ENCODE results near the gene EFNA3.

Gene EFNA3

DNA sequence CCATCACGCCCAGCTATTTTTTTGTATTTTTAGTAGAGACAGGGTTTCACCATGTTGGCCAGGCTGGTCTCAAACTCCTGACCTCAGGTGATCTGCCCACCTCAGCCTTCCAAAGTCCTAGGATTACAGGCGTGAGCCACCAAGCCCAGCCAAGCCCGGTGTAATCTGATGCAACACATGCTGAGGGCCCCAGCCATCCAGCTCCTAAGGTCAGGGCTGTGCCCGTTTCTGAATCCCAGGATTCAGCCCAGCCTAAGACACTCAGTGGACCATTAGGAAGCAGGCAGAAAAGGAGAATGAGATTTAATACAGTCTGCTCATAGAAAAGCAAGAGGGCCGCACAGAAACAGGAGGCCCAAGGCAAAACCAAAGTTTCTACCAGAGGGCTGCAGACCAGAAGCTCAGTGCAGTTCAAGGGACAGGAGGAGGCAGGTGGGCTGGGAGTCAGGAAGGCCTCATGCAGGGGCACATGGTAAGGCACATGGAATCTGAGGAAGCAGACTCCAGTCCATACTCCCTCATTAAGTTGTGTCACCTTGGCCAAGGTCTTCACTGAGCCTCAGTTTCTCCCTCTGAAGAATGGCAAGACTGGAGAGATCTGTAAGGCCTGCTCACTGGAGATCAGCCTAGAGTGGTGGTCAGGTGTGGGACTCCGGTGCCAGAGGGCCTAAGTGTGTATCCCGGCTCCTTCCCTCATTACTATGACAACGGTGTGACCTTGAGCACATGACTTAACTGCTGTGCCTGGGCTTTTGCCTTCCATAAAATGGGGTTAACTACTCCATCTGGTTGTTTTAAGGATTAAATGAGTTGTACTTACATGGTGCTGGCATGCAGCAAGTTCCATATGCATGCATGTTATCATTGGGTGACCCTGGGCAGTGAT lies 29.9 kb upstream of the EFNA3 start:
- DNase-seq (ENCODE audit: low read depth, low spot score), result no peak

DNA sequence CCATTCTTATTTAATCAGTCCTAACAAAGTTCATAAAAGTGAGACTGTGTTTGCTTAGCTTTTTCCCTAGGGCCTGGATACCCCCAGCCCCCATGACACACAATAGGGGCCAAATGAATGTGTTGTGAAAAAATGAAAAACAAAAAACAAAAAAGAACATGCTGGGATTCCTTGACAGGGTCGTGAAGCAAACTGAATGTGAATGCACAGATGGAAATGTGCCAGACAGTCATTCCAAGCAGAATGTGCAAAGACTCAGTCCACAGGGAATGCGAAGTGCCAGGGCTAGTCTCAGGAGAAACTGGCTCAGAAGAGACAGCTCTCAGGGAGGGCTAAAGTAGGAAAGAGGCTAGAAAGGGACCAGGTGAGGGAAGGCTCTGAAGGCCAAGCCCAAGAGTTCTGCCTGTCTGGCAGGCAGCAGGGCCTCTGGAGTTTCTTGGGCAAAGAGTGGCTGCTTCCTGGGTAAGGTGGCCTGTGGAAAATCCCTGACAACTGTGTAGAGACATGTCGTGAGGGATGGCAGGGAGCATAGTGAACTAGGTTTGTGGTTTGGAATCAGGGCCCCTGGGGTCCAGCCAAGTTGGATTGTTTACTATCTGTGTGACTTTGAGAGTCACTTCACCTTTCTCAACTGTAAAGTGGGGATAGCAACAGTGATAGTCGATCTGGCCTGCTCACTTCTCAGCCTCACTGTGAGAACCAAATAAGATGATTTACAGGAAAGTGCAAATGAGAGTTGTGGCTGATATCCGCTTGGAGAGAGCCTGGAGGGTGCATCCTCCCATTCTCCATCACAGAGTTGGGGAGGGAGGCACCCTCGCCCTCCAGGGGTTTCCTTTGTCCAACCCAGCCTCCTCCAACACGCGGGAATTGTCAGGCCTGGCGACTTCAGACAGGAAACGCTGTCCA lies 28.7 kb upstream of the EFNA3 start:
- no peak for DNase-seq (ENCODE audit: low read depth, low spot score)

DNA sequence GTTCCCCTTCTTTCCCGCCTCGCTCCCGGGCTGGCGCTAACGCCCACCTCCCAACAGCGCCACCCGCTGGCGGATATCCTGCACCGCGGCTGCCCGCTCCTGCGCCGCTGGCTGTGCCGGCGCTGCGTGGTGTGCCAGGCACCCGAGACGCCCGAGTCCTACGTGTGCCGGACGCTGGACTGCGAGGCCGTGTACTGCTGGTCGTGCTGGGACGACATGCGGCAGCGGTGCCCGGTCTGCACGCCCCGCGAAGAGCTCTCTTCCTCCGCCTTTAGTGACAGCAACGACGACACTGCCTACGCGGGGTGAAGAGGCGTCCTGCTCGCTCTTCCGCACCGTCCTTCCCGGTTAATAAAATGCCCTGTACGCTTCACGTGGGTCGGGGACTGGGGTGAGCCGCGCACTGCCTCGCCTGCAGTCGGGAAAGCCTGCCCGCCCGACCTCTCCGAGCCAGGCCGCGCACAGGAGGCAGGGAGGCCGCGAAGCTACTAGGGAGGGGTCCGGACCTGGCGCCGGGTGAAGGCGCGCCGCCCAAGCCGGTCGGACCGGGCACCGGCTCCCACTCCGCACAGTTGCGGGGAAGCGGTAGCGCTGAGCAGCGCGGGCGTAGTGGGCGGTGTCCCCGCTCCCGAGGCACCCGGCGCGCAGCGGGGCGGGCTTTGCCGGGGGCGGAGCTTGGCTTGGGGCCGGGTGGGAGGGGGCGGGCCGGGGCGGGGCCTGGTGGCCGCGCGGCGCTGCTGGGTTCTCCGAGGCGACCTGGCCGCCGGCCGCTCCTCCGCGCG lies 27.9 kb upstream of the EFNA3 start, which contains the start of gene ADAM15:
ADAM15 (plus strand) TSS at position 757 of the 782 bp plus-strand sequence. CDS start 71 bp downstream, outside the sequence.
- peak; percentile 92 for DNase-seq (ENCODE audit: low read depth, low spot score)

DNA sequence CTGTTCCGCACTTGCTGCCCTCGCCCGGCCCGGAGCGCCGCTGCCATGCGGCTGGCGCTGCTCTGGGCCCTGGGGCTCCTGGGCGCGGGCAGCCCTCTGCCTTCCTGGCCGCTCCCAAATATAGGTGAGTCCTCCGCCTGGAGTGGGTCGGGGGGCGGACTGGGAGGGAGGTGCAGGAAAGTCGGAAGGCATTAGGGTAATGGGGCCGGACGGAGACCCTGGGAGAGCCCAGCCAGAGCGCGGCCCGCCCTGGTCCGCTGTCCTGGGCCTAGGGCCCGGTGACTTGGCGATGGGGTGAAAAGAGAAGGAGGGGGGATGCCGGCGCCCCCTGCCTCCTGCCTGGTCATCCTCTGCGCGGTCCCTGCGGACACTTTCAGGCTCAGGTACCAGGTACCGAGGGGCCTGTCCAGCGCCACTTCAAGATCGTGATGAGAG lies 27.3 kb upstream of the EFNA3 start:
- no peak for DNase-seq (ENCODE audit: low read depth, low spot score)

DNA sequence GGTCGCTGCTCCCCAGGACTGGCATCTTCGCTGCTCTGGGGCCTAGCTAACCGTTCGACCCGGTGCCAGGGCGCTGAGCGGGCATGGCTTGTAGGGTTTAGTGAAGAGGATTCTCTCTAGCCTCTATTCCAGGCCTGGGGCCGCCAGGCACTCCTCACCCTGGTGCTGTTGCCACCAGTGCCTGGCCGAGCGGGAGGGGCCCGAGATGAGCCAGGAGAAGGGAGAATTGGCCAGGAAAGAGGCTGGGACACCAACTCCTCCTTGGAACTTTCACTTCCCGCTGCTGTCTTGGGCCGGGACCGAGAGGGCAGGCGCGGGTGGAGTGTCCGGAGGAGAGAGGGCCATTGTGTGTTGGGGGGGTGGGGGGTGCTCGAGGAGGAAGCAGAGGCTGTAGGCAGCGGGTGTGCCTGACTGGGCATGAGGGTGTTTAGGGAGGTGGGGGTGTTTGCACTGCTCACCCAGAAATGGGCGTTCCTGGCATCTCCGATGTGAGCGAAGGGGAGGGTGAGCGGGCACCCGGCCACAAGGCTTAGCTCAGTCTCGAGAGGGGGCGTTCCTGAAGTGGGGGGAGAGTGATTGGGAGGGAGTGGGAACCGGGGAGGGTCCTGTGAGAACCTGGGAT lies 26.7 kb upstream of the EFNA3 start:
- DNase-seq (ENCODE audit: low read depth, low spot score), result peak; percentile 37

DNA sequence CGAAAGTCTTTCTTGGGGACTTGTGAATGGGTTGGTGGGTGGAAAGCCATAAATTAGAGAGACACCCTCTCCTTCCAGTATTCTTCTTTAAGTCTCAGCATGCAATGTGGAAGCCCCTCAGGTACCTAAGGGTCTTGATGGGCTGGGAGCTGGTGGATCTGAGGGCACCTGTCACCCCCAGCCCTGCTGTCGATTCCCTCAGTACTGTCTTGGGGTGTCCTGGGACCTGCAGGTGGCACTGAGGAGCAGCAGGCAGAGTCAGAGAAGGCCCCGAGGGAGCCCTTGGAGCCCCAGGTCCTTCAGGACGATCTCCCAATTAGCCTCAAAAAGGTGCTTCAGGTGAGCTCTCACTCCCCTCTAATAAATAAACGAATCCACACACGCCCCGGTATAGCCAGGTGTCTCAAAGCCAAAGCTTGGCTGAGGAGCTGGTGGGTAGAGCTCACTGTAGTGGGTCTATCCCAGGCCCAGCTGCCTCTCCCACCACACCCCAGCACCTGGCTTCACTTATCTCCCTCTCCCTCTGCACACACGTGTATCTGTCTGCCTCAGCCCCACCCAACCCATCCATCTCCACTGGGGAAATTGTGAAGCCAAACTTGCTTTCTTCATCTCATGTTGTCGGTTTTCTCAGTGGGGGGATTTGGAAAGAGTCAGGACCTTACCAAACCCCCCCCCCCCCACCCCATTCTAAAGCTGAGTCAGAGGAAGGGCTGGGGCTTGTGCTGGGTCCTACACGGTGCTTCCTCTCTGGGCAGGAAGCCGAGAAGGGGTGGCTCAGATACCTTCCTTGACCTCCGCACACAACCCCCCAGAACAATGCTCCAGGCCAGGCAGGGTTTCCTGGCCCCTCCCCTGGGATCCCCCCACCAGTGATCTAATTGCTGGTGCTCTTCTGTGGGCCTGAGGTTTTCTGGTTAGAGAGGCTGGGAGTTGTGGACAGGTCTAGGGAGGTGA lies 25.9 kb upstream of the EFNA3 start:
- no peak for DNase-seq (ENCODE audit: low read depth, low spot score)

DNA sequence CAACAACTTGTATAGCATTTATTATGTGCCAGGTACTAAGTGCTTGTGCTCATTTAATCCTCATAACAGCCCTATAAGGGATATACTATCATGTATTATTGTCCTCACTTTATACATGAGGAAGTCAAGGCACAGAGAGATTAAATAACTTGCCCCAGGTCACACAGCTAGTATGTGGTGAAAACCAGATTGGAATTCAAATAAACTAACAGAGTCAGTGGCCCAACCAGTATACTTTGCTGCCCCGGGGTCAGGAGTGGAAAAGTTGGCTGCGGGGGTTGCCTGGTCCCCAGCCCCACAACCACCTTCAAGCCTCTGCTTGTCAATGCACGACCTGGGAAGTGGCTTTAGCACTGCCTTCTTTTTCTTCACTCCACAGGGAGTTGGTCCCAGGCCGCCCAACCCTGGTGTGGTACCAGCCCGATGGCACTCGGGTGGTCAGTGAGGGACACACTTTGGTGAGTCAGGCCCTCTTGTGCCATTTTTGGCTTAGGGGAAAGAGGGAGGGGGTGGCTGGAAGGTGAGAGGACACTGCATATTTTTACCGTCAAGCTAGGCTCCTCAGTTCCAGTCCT lies 25.0 kb upstream of the EFNA3 start:
- no peak for DNase-seq (ENCODE audit: low read depth, low spot score)

DNA sequence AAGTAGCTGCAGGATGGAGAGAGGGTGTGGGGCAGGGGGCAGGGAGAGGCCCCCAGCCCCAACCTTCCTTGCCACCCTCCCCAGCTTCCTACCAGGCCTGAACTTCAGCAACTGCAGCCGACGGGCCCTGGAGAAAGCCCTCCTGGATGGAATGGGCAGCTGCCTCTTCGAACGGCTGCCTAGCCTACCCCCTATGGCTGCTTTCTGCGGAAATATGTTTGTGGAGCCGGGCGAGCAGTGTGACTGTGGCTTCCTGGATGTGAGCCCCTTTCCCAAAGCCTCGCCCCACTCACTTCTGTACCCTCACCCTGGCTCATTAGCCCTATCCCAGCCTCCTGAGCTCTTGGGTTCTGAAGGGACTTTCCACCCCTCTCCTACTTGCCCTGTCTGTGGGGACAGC lies 21.5 kb upstream of the EFNA3 start:
- DNase-seq (ENCODE audit: low read depth, low spot score), result no peak

DNA sequence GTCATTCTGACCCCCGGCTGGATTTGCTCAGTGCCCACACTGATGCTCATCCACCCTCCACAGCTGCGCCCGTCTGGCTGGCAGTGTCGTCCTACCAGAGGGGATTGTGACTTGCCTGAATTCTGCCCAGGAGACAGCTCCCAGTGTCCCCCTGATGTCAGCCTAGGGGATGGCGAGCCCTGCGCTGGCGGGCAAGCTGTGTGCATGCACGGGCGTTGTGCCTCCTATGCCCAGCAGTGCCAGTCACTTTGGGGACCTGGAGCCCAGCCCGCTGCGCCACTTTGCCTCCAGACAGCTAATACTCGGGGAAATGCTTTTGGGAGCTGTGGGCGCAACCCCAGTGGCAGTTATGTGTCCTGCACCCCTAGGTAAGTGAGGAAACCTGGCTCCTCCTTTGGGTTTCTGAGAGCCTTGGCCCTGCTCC lies 20.8 kb upstream of the EFNA3 start:
- no peak for DNase-seq (ENCODE audit: low read depth, low spot score)

DNA sequence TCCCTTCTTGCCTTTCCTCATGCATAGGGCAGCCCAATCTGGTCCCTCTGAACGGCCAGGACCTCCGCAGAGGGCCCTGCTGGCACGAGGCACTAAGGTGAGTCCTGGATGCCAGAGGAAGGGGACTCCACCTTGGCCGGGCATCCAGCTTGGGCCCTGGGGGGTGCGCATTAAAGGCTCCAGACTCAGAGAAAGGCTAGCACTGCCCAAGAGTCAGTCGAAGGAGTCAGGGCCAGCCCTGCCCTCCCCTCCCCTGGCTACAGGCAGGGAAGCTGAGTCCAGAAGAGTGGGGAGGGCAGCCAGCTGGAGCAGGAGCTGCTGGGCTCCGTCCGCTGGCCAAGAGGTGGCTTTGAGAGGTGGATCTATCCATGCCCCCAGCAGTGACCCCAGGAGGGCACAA lies 17.9 kb upstream of the EFNA3 start:
- no peak for DNase-seq (ENCODE audit: low read depth, low spot score)

DNA sequence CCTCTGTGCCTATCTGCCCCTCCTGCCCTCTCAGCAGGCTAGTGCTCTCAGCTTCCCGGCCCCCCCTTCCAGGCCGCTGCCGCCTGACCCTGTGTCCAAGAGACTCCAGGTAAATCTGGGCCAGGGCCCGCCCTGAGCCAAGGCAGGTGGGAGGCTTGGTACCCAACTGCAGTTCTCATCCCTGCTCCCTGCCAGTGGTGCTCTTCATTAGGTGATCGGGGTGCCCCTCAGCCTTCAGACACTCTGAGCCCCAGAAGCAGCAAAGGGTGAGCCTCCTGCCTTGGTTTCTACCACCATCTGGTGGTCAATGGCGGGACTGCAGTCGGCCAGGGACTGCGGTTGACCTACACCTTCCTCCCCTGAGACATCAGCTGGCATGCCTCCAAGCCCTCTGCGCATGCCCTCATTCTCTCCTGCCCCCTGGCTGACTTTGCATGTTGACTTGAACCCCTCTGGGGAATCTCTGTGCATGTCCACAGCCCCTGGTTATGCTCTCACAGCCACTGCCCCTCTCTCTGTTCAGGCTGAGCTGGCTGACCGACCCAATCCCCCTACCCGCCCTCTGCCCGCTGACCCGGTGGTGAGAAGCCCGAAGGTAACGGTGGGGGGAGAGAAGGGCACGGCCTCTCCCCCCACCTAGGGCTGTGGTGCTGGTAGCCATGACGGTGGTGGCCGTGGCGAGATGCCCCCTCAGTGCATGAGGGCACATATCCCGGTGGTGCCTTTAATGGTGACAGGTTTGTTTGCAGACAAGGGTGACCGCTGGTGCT lies 17.1 kb upstream of the EFNA3 start:
- DNase-seq (ENCODE audit: low read depth, low spot score), result peak; percentile 96

DNA sequence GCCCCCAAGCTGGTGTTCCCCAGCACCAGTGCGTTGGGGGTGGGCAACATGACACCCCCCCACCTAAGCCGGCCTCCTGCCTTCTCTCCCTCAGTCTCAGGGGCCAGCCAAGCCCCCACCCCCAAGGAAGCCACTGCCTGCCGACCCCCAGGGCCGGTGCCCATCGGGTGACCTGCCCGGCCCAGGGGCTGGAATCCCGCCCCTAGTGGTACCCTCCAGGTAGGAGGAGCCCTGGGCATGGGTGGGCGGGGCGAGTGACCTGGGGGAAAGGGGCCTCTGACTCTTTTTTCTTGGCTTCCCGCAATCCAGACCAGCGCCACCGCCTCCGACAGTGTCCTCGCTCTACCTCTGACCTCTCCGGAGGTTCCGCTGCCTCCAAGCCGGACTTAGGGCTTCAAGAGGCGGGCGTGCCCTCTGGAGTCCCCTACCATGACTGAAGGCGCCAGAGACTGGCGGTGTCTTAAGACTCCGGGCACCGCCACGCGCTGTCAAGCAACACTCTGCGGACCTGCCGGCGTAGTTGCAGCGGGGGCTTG lies 16.4 kb upstream of the EFNA3 start:
- DNase-seq (ENCODE audit: low read depth, low spot score), result no peak

DNA sequence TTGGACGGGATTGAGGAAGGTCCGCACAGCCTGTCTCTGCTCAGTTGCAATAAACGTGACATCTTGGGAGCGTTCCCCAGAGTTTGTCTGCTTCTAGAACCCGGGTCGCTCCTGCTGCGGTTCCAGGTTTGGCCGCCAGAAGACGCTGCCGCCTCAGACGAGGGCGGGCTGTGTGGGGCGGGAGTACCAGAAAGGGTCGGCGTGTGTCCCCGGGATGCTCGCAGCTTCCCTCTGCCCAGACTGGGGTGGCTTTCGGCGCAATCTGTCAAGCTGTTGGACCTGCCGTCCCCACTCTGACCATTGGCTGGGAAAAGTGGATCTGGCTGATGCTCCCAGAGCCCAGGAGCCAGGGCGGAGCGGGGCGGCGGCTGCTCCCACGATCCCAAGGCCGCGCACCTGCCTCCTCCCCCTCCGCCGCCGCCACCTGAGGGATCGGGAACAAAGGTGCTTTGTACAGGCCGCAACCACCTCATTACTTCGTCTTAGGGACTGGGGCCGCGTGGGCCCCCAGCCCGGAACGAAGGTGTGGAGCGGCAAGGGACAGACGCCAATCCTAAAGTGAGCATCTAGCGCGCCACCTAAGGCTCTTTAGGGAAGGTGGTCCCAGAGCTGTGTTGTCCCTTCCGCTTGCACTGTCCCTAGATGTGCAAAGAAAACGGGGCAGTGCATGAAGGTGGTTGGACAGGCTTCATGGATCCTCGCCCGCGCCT lies 15.8 kb upstream of the EFNA3 start:
- peak; percentile 89 for DNase-seq (ENCODE audit: low read depth, low spot score)

DNA sequence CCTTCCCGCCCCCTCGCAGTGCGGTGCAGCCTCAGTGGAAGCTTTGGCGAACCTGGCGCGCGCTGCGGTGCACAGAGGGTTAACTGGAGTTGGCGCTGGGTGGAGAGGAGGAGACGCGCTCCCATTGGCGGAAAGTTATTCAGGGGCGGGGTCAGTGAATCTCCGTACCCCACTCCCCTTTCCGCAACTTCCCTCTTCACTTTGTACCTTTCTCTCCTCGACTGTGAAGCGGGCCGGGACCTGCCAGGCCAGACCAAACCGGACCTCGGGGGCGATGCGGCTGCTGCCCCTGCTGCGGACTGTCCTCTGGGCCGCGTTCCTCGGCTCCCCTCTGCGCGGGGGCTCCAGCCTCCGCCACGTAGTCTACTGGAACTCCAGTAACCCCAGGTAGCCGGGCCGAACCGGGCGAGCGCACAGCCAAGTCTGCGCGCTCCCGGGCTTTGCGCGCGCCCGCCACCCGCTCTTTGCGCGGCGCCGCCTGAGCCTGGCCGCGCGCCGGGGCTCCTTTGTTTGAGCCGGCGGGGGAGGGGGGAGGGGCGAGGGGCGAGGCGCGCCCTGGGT lies 15.0 kb upstream of the EFNA3 start, which contains the start of gene EFNA4:
EFNA4 (plus strand) TSS at position 191 of the 561 bp plus-strand sequence; CDS start at position 275, 84 bp downstream.
- DNase-seq (ENCODE audit: low read depth, low spot score), result peak; percentile 97

DNA sequence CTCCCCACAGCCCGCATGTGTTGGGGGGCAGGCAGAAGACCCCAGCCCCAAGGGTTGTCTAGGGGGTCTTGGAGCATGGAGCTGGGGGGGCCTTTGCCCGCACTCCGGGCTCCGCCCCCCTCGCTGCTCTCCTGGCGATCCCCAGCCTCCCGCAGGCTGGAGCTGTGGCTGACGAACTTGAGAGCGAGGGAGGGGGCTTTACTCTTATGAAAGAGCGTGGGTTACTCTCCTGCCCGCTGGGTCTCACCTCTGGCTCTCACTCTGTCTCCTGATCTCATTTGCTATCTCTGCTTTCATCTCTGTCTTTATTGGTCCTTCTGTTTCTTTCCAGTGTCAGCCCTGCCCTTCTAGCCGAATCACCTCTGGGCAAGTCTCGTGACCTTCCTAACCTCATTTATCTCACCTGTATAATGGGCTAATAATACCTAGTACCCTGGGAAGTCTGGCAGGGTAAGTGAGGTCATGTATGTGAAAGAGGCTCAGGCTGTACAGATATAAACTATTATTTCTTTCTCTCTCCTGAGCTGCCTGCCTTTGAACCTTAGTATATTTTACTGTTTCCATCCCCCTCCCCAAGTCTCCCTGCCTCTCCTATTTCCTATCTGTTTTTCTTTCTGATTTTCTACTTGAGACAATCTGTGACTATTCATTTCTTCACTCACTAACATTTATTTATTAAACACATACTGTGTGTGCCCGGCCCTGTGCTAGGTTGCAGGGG lies 14.4 kb upstream of the EFNA3 start:
- DNase-seq (ENCODE audit: low read depth, low spot score), result peak; percentile 82

DNA sequence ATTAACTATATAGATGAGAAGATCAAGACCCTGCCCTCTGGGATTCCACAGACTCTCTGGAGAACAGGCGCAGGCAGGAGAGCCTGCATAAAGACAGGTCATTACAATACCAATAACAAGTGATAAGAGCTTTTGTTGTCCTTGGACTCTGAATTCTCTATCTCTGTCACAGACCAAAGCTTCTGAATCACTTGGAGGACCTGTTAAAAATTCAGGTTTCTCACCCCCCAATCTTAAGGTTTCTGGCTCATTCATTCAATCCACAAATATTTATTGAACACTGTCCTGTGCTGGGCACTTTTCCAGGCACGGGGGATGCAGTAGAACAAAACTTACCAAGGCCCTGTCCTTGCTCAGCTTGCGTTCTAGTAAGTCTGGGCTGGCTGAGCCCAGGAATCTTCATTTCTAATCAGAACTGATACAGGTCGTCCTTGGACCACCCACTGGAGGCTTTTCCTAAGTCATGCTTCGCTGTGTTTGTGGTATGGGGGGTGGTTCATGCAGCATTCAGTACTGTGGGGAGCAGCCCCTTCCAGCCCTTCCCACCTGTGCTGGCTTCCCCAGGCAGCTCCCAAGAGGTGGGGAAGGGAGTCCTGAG lies 13.7 kb upstream of the EFNA3 start:
- no peak for DNase-seq (ENCODE audit: low read depth, low spot score)
